ENCODE results near the gene ELL3. TPM values are rescaled to one million over a fixed set of nuclear protein-coding genes. Genes with fewer than 3 reads are reported as not detected.

The ELL3 gene
- total RNA-seq, 2 donors from 2014 or later = 2.4 to 2.6 TPM

DNA sequence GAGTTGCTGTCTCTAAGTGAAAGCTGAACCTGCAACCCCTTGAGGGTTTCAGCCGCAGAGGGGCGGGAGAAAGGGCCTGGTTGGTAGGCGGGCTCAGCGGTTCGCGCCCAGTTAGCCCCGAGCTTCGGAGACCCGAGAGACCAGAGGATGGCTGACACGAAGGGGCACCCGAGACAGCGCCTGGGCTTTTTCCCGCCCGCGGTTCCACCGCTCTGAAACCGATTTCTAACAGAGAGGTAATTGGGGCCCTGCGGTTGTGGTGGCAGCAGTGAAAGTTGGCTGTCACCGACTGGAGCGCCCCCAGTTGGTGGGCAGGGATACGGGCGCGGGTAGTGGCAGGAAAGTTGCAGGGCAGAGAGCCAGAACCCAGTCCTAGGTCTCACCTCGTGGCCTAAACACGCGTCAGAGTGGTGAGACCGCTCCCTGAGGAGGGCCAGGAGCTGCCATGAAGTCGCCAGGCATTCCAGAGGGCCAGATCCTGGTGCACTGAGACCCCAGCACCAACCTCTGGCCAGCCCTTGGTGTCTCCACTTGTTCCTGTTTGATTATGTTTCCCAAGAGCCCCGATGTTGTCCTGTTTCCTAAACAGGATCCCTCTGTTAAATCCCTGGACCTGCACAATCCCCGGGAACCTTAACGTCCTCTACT lies 625 bp upstream of the ELL3 start:
- H3K27ac ChIP-seq = peak overlapping the region; percentile 93 to 94
- peaks cover 0 to 21% of the 10 kb centered on the region in 2 donors for H3K4me1 ChIP-seq
- no peaks in the 10 kb centered on the region for H3K27me3 ChIP-seq
- H3K36me3 ChIP-seq = peaks cover 18% of the 10 kb centered on the region
- peak overlapping the region; percentile 52 to 70 for H3K4me3 ChIP-seq
- no peaks in the 10 kb centered on the region for H3K9me3 ChIP-seq
- DNase-seq (ENCODE audit: low spot score) = peak; percentile 83
- peak; percentile 67 to 88 for TF ChIP-seq CTCF (IDR thresholded peaks at IDR 0.05)

GRCh38 chr15:43776101-43776717 lies 557 bp downstream of the ELL3 start:
- Histone ChIP-seq H3K9me3 (no peaks in the 10 kb centered on the region), H3K36me3 (peaks cover 30% of the 10 kb centered on the region), H3K4me1 (peaks cover 0 to 21% of the 10 kb centered on the region in 2 donors), H3K27ac (peak overlapping the region; percentile 93 to 94), H3K27me3 (no peaks in the 10 kb centered on the region), H3K4me3 (peak overlapping the region; percentile 52 to 70)
- no peak for TF ChIP-seq CTCF (IDR thresholded peaks at IDR 0.05)
- no peak for DNase-seq (ENCODE audit: low spot score)

GRCh38 chr15:43775411-43775965 lies 1.3 kb downstream of the ELL3 start:
- DNase-seq (ENCODE audit: low spot score) = no peak
- H3K4me3 ChIP-seq = no peak overlapping the region
- H3K27ac ChIP-seq = peak overlapping the region; percentile 93 to 94
- no peaks in the 10 kb centered on the region for H3K27me3 ChIP-seq
- no peaks in the 10 kb centered on the region for H3K9me3 ChIP-seq
- peak in 1 of 2 donors; percentile 48 for TF ChIP-seq CTCF (IDR thresholded peaks at IDR 0.05)
- H3K36me3 ChIP-seq = peaks cover 37% of the 10 kb centered on the region
- H3K4me1 ChIP-seq = peaks cover 0 to 21% of the 10 kb centered on the region in 2 donors

DNA sequence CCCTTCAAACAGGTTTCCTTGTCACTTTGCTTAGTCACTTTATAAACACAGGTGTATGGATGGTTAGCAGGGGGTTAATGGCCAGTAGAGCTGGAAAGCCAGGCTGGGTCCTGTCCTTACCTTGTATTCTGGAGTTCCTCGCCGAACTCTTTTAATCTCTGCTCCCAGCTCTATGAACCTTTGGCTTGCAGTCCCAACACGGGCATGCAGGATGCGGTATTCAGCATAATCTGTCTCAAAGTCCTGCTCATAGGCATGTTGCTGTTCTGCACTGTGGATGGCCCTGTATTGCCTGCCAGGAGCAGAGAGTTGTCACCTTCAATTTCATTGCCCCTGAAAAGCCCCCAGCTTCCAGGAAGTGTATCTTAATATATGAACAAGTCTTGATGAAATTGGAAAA lies 2.7 kb downstream of the ELL3 start:
- DNase-seq (ENCODE audit: low spot score) = no peak
- no peak overlapping the region for H3K4me3 ChIP-seq
- no peak for TF ChIP-seq CTCF (IDR thresholded peaks at IDR 0.05)

GRCh38 chr15:43772624-43773023 lies 4.1 kb downstream of the ELL3 start:
- no peaks in the 10 kb centered on the region for H3K9me3 ChIP-seq
- H3K4me3 ChIP-seq = no peak overlapping the region
- peaks cover 0 to 14% of the 10 kb centered on the region in 2 donors for H3K4me1 ChIP-seq
- TF ChIP-seq CTCF (IDR thresholded peaks at IDR 0.05) = no peak
- no peak overlapping the region for H3K27ac ChIP-seq
- H3K36me3 ChIP-seq = peaks cover 63% of the 10 kb centered on the region
- no peak for DNase-seq (ENCODE audit: low spot score)
- H3K27me3 ChIP-seq = no peaks in the 10 kb centered on the region

More for the DNA sequence above, 2.7 kb downstream of the ELL3 start:
- Histone ChIP-seq H3K4me1 (peaks cover 0 to 21% of the 10 kb centered on the region in 2 donors), H3K27me3 (no peaks in the 10 kb centered on the region), H3K27ac (no peak overlapping the region), H3K9me3 (no peaks in the 10 kb centered on the region), H3K36me3 (peaks cover 49% of the 10 kb centered on the region)

Measured in right atrium auricular region (tissue), 2 donors.